GM18505 (cell line): ENCODE data around the gene BRCC3.

Experiments used
- ATAC-seq: cut with Tn5 transposase; IDR thresholded peaks from one replicate; pipeline ENCODE4 v1.9.1; 2021; ENCODE audit not compliant: unreplicated experiment
- POLR2A ChIP-seq: IDR thresholded peaks from 4 replicates; pipeline ENCODE4 v1.6.1; 2011; ENCODE audit warnings: borderline replicate concordance; ENCODE audit not compliant: insufficient read depth, insufficient read length; ENCODE audit errors: extremely low read depth

The BRCC3 gene

DNA sequence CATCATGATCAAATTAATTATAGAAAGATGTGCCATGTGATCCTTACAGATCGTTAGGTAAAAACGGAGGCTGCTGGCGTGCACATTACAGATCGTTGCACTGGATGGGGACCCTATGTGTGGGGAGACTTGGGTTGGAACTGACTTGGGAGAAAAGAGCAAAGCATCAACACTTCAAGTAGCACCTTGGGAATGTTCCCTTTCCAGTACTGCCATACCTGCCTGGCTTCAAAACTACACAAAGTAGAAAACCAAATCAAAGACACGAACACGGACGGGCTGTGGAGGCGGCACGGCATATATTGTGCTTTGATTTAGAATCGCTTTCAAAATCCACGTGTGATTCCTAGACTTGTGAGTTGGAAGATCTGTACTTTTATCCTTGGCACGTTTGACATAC lies 1.3 kb upstream of the BRCC3 start:
- no peak for ATAC-seq
- TF ChIP-seq POLR2A: no peak

DNA sequence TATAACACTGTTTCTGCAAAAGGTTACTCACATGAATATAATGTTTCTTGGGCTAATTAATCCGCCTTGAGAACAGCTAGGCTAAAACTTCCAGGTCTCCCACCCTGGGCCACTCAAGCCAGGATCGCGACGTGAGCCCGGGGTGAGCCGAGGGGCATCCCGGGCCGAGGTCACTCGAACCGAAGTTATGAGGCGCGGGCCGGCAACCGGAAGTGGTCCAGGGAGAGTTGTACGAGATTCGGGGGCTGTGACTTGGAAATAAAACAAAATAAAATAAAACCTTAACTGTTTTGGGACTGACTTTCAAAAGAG lies 689 bp upstream of the BRCC3 start:
- TF ChIP-seq POLR2A: no peak
- ATAC-seq: peak; percentile 8

DNA sequence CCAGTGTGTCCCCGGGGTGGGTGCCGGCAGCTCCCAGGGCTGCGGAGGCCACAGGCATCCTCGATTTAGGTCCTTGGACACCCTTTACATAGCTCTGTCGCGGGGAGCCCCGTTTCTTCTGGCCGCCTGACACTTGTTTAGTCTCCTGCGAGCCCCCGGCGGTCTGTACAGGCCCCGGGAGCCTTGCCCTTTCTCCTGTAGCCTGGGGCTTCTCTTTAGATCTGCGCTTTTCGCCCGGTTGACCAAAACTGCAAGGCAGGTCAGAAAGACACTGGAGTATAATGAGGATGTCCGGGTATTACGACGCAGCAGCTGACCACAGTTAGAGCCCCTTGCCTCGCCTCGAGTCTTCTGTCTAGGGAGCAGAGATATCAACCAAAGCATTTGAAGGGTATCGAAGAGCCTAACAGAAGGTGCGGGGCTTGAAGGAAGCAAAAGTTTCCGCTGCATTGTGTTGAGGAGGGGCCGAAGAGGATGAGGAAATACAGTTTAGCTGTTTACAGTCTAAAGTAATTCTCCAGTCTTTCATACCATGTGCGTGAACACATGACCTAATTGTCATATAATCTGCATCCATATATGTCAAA lies 479 bp downstream of the BRCC3 start:
- ATAC-seq: no peak
- TF ChIP-seq POLR2A: no peak

DNA sequence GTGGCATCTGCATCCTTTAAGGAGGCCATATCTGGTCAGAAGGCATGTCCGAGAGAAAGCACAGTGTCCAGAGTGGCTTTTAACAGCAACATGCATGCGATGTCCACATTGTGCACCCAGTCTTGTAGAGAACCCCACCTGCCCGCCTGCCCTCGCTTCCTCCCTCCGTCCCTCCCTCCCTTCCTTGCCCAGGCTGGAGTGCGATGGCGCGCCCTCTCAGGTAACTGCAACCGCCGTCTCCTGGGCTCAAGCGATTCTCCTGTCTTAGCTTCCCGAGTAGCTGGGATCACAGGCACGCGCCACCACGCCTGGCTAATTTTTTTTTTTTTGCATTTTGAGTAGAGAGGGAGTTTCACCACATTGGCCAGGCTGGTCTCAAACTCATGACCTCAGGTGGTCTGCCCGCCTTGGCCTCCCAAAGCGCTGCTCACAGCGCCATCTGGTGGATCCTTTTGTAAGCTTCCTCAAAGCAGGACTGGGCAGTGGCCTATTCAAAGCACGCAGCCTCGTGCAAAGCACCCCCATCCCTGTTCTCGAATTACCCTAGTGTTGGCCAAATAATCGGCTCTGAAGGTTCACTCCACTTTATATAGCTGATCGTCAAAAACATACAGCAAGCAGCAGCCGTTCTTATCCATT lies 15.0 kb downstream of the BRCC3 start:
- no peak for TF ChIP-seq POLR2A
- no peak for ATAC-seq

DNA sequence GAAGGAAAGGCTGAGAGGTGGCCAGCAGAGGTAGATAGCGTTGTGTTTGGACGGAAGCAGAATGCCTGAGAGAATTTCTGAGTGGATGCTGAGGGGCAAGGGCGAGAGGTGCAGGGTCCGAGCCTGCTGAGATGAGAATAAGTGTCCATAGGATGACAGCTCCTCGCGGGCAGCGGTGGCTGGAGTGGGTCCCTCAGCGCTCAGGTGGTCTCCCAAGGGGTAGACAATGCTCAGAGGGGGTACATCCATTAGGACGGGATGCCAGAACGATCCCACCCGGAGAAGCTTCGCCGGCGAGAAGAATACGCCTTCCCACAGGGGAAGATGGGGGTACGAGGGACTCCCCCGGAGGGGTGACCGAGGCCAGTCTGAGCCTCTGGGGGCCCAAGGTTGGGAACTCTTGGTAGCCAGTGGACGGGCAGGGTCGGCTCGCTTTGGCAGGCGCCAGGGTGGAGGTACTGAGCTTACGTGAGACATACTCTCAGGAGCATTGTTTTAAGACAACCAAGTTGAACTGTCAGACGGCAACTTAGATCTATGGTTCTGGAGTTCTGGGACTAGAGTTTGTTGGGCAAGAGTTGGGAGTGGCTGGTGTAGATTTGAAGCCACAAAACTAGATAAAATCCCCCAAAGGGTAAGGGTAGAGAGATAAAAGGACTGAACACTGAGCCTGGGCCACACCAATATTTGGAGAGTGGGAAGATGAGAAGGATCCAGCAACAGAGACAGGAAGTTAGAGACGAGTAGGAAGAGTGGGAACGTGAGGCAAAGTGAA lies 15.8 kb downstream of the BRCC3 start:
- TF ChIP-seq POLR2A: no peak
- ATAC-seq: no peak

DNA sequence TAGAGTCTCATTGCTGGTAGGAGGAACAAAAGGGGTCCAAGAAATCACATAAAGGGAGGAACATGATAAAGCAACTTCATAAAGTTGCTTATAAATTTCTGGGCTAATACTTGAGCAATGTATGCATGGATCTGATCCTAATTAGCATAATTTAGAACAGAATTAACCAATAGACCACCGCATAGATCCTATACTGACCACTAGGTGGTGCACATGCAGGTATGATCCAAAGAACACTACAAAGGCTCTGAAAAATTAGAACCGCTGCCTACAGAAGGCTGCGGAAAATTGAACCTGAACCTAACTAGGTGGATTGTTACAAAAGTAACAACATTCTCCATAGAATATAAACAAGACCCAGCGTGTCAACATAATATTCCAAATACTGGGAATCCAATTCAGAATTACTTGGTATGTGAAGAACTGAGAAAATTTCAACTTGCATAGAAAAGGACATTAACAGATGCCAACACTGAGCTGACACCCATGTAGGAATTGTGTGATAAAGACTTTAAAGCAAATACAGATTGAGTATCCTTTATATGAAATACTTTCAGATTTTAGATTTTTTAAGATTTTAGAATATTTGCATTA lies 23.3 kb downstream of the BRCC3 start:
- no peak for ATAC-seq
- TF ChIP-seq POLR2A: no peak

DNA sequence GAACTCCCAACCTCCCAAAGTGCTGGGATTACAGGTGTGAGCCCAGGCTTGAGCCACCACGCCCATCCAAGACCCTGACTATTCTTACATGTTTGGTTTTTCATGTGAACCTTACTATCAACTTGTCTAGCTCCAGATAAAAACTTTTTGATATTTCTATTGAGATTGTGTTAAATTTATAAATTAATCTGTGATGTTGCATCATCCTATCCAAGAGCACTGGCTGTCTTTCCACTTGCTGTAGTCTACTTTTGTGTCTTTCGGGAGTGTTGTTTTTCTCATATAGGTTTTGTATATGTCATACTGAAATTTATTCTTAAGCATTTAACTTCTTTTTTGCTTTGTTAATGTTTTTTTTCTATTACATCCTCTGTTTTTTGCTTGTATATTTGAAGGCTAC lies 34.6 kb downstream of the BRCC3 start:
- no peak for ATAC-seq
- TF ChIP-seq POLR2A: no peak

DNA sequence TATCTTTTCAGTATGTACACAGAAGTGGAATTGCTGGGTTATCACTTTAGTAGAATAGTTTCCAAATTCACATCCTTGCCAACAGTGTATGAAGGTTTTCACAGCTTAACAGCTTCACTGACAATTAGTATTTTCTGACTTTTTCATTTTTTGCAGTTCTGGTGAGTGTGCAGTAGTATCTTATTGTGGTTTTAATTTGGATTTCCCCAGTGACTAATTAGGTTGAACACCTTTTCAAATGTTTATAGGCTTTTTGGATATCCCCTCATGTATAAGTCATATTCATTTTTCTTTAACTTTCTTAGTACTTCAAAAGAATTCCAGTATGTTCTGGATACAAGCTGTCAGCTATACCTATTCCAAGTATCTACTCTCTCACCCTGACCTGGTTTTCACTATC lies 37.1 kb downstream of the BRCC3 start:
- no peak for ATAC-seq
- no peak for TF ChIP-seq POLR2A

DNA sequence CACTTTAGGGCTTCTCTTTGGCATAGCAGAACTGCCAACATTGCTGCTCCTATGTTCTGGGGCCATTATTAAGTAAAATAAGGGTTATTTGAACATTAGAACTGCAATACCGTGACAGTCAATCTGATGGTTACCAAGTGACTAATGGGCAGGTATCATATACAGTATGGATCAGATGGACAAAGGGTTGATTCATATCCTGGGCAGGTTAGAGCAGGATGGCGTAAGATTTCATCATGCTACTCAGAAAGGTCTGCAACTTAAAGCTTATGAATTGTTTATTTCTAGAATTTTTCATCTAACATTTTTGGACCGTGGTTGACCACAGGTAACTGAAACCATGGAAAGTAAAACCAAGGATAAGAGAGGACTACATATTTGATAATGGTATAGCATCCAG lies 40.9 kb downstream of the BRCC3 start:
- ATAC-seq: no peak
- TF ChIP-seq POLR2A: no peak

DNA sequence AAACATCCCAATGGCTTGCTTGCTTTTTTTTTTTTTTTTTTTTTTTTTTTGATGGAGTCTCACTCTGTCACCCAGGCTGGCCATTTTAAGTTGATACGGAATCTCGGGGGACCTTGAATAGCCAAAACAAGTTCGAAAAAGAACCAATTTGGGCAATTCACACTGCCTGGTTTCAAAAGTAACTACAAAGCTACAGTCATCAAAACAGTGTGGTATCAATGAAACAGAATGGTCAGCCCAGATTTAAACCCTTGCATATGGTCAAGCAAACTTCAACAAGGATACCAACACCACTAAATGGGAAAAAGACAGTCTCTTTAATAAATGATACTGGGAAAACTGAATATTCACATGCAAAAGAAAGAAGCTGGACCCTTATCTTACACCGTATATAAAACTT lies 41.8 kb downstream of the BRCC3 start:
- no peak for ATAC-seq
- TF ChIP-seq POLR2A: no peak

DNA sequence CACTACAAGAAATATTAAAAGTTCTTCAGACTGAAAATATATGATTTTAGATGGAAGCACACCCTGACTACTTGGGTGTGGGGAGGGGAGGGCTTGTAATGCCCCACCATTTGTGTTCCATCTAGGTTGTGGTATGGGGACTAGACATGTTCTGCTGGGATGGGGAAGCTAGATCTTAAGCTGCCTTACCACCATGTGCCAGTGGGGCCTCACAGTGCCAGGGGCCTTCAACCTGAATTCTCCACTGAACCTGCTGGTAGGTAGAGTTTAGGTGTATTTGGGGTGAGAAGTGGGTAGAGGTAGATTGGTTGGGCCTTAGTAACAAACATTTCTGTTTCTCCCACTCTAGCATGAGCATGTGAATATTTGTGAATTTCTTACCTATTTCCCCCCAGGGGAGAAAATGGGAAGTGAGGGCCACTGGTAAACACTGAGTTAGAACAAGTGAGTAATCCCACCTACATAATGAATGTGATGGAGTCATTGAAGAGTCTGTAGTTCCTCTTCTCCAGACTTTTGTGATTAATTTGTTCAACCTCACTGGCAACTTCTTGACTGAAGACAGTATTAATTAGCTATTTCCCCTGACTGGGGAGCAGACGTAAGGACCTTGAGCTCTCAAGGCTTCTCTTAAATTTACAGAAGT lies 44.0 kb downstream of the BRCC3 start:
- ATAC-seq: no peak
- TF ChIP-seq POLR2A: no peak

DNA sequence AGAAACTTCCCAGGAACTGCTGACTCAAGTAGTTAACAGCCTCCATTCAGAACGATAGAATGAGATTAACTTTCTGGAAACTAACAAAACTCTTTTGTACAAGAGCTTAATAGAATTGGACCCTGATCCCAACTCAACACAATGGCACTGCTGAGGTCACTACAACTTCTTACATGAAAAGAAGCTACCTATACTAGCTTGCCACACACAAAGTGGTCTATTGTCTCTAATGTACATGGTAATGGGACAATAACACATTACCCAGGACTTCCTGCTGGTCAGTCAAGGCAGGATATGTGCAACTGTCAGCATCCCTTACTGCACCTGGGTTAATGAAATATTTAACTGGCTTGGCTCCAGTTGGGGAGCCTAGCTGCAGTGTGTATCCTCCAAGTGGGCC lies 56.2 kb downstream of the BRCC3 start:
- no peak for TF ChIP-seq POLR2A
- no peak for ATAC-seq

DNA sequence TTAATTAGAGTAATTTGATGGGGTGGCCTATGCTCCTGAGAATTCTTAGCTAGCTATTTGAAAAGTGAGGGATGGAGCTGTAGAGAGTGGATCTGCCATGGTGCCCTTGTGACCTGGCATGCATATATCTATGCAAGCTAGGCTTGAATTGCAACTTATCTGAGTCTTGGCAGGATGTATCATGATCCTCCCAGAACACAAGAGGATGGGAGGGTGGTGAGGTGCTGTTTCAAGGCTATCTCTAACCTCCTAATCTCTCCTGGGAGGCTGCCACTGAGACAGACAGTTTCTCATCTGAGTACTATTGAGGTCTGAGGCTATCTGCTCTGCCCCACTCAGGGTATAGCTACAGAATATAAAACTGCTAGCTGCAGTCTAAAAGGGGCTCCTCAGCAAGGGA lies 56.6 kb downstream of the BRCC3 start:
- no peak for ATAC-seq
- TF ChIP-seq POLR2A: no peak

DNA sequence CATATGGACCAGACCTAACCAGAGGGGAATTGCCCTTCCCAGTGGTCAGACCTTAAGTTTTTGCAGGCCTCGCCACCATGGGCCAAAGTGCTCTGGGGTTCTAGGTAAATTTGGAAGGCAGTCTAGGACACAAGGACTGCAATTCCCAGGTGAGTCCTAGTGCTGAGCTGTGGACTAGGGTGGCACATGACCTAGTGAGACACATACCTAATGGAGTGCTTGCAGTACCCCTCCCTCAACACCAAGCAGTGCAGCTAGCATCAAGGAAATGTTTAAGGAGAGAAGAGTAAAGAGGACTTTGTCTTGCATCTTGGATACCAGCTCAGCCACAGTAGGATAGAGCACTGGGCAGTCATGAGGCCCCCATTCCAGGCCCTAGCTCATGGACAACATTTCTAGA lies 60.8 kb downstream of the BRCC3 start:
- ATAC-seq: no peak
- no peak for TF ChIP-seq POLR2A

DNA sequence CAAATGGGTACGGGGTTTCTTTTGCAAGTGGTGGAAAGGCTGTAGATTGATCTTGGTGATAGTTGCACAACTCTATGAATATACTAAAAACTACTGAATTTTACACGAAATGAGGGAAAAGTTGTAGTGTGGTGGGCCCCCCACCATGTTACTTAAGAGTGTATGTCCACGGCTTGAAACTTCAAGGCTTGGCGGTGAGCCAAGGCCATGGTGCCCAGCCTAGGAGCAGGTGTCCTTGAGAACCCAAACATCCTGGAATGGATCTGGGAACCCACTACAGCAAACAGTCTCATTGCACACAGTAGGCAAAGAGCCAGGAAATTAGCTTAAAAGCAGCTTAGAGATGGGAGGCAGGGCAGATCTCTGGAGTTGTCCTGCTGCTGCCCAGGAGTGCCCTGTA lies 62.9 kb downstream of the BRCC3 start:
- no peak for ATAC-seq
- no peak for TF ChIP-seq POLR2A
